Neural progenitor cell (in vitro differentiated cells): ENCODE data around the gene MEIS1. TPM values are rescaled to one million over a fixed set of nuclear protein-coding genes. Genes with fewer than 3 reads are reported as not detected.
A peak's percentile ranks its signal among the peaks of the same experiment; 100 is the strongest.

Source experiments
- DNase-seq: peaks from one replicate; pipeline ENCODE4 v3.0.0-alpha.2; 2016; ENCODE audit warnings: low spot score
- H2AFZ ChIP-seq: fragments of 200-600 bp; sonication (generic); replicated peaks from 2 replicates; pipeline ENCODE4 v1.6.1; 2016; ENCODE audit warnings: antibody characterized with exemption
- H3F3A ChIP-seq: fragments of 200-600 bp; sonication (generic); 2 replicates; pipeline ENCODE4 v1.6.1; 2016; ENCODE audit warnings: antibody characterized with exemption, low read depth
- H3K27ac ChIP-seq: fragments of 200-600 bp; sonication (generic); 2 replicates; pipeline ENCODE4 v1.5.1; 2016; ENCODE audit warnings: mild to moderate bottlenecking
- H3K27me3 ChIP-seq: fragments of 200-600 bp; sonication (generic); 2 replicates; pipeline ENCODE4 v1.6.1; 2016; ENCODE audit warnings: mild to moderate bottlenecking, moderate library complexity
- H3K36me3 ChIP-seq: fragments of 200-600 bp; sonication (generic); 2 replicates; pipeline ENCODE4 v1.5.1; 2016
- H3K4me1 ChIP-seq: fragments of 200-600 bp; sonication (generic); 2 replicates; pipeline ENCODE4 v1.6.1; 2016; ENCODE audit warnings: mixed run types
- H3K4me2 ChIP-seq: fragments of 200-600 bp; sonication (generic); 2 replicates; pipeline ENCODE4 v1.6.1; 2016
- H3K4me3 ChIP-seq: fragments of 200-600 bp; sonication (generic); 2 replicates; pipeline ENCODE4 v1.5.1; 2016
- H3K79me2 ChIP-seq: fragments of 200-600 bp; sonication (generic); 2 replicates; pipeline ENCODE4 v1.6.1; 2016; ENCODE audit warnings: low read depth
- H3K9ac ChIP-seq: fragments of 200-600 bp; sonication (generic); 2 replicates; pipeline ENCODE4 v1.6.1; 2016
- H3K9me3 ChIP-seq: fragments of 200-600 bp; sonication (generic); 2 replicates; pipeline ENCODE4 v1.5.1; 2016; ENCODE audit warnings: low read depth
- H4K20me1 ChIP-seq: fragments of 200-600 bp; sonication (generic); 2 replicates; pipeline ENCODE4 v1.6.1; 2016; ENCODE audit warnings: low read depth
- H3K27ac Mint-ChIP-seq: 3 replicates; pipeline ENCODE4 v1.8.0; 2021; ENCODE audit warnings: mixed read lengths
- H3K27me3 Mint-ChIP-seq: 2 replicates; pipeline ENCODE4 v1.8.0; 2022; ENCODE audit warnings: low read depth, mild to moderate bottlenecking, inconsistent platforms, moderate library complexity, mixed read lengths; ENCODE audit not compliant: insufficient read depth
- H3K36me3 Mint-ChIP-seq: 3 replicates; pipeline ENCODE4 v1.8.0; 2021; ENCODE audit warnings: mixed read lengths
- H3K4me1 Mint-ChIP-seq: 3 replicates; pipeline ENCODE4 v1.8.0; 2021; ENCODE audit warnings: mixed read lengths
- H3K4me3 Mint-ChIP-seq: 3 replicates; pipeline ENCODE4 v1.8.0; 2021; ENCODE audit warnings: mild to moderate bottlenecking, moderate library complexity, mixed read lengths
- H3K9me3 Mint-ChIP-seq: 3 replicates; pipeline ENCODE4 v1.8.0; 2020; ENCODE audit warnings: mixed read lengths
- CTCF ChIP-seq: fragments of 200-600 bp; sonication (generic); IDR thresholded peaks from 2 replicates; pipeline ENCODE4 v1.5.1; 2017; ENCODE audit warnings: antibody characterized with exemption, mild to moderate bottlenecking
- EZH2 ChIP-seq: fragments of 200-600 bp; sonication (generic); IDR thresholded peaks from 2 replicates; pipeline ENCODE4 v1.6.1; 2017; ENCODE audit warnings: antibody characterized with exemption, mild to moderate bottlenecking, moderate library complexity
- EZH2phosphoT487 ChIP-seq: fragments of 200-600 bp; sonication (generic); IDR thresholded peaks from 2 replicates; pipeline ENCODE4 v1.6.1; 2017; ENCODE audit warnings: antibody characterized with exemption
- total RNA-seq: library from RNA; depleted of rRNA; stranded (reverse); fragments of >200 nt; gene quantifications from 2 replicates; pipeline ENCODE4 v1.2.3, GENCODE V29; 2015; ENCODE audit warnings: low replicate concordance

The MEIS1 gene
- total RNA-seq, 1 donor from 2014 or later = 14.7 TPM

GRCh38 chr2:66569974-66570373 lies 135.0 kb downstream of the MEIS1 start:
- Mint-ChIP-seq H3K27me3 (peaks cover 7% of the 10 kb centered on the region), H3K4me1 (peaks cover 76% of the 10 kb centered on the region), H3K27ac (no peak overlapping the region), H3K36me3 (no peaks in the 10 kb centered on the region), H3K9me3 (no peaks in the 10 kb centered on the region), H3K4me3 (peak overlapping the region; percentile 23)
- H3K4me1 ChIP-seq = peaks cover 76% of the 10 kb centered on the region
- H3F3A ChIP-seq = peaks cover 43% of the 10 kb centered on the region
- H3K36me3 ChIP-seq = no peaks in the 10 kb centered on the region
- no peak overlapping the region for H3K27ac ChIP-seq
- no peaks in the 10 kb centered on the region for H3K9me3 ChIP-seq
- peak overlapping the region; percentile 55 for H3K4me2 ChIP-seq
- no peaks in the 10 kb centered on the region for H3K79me2 ChIP-seq
- no peaks in the 10 kb centered on the region for H4K20me1 ChIP-seq
- H2AFZ ChIP-seq = no peak overlapping the region
- no peak for DNase-seq
- peak overlapping the region; percentile 8 for H3K4me3 ChIP-seq
- H3K27me3 ChIP-seq = no peaks in the 10 kb centered on the region
- TF ChIP-seq EZH2 (no peak), EZH2phosphoT487 (no peak), CTCF (no peak)
- H3K9ac ChIP-seq = no peak overlapping the region

GRCh38 chr2:66570471-66570870 lies 135.5 kb downstream of the MEIS1 start:
- Histone ChIP-seq H3K36me3 (no peaks in the 10 kb centered on the region), H3K9ac (no peak overlapping the region), H4K20me1 (no peaks in the 10 kb centered on the region), H3K79me2 (no peaks in the 10 kb centered on the region), H2AFZ (no peak overlapping the region), H3K4me2 (peak overlapping the region; percentile 55), H3K4me3 (no peak overlapping the region), H3K27me3 (no peaks in the 10 kb centered on the region), H3K4me1 (peaks cover 76% of the 10 kb centered on the region), H3K9me3 (no peaks in the 10 kb centered on the region), H3K27ac (no peak overlapping the region), H3F3A (peaks cover 48% of the 10 kb centered on the region)
- Mint-ChIP-seq H3K4me1 (peaks cover 72% of the 10 kb centered on the region), H3K36me3 (no peaks in the 10 kb centered on the region), H3K4me3 (no peak overlapping the region), H3K9me3 (no peaks in the 10 kb centered on the region), H3K27me3 (peaks cover 7% of the 10 kb centered on the region), H3K27ac (no peak overlapping the region)
- DNase-seq = no peak
- TF ChIP-seq CTCF (no peak), EZH2 (no peak), EZH2phosphoT487 (no peak)

- Histone ChIP-seq H3K4me2 (peak overlapping the region; percentile 21), H3K27me3 (peaks cover 11% of the 10 kb centered on the region), H3F3A (peaks cover 54% of the 10 kb centered on the region), H3K4me1 (peaks cover 67% of the 10 kb centered on the region), H2AFZ (no peak overlapping the region), H3K9me3 (no peaks in the 10 kb centered on the region), H4K20me1 (no peaks in the 10 kb centered on the region), H3K36me3 (no peaks in the 10 kb centered on the region), H3K9ac (no peak overlapping the region), H3K4me3 (no peak overlapping the region), H3K79me2 (no peaks in the 10 kb centered on the region), H3K27ac (no peak overlapping the region)
- H3K27ac Mint-ChIP-seq = no peak overlapping the region
- TF ChIP-seq EZH2phosphoT487 (no peak), CTCF (no peak), EZH2 (no peak)
- H3K36me3 Mint-ChIP-seq = no peaks in the 10 kb centered on the region
- peak; percentile 19 for DNase-seq
- H3K4me3 Mint-ChIP-seq = no peak overlapping the region
- H3K27me3 Mint-ChIP-seq = peaks cover 13% of the 10 kb centered on the region
- H3K4me1 Mint-ChIP-seq = peaks cover 63% of the 10 kb centered on the region
- H3K9me3 Mint-ChIP-seq = no peaks in the 10 kb centered on the region
These were observed 137.0 kb downstream of the MEIS1 start for GRCh38 chr2:66571918-66572317.
